HG02642 (cell line): Measurements from ENCODE around the gene MYOCD.

Experiments used
- ATAC-seq: cut with Tn5 transposase; IDR thresholded peaks from one replicate; pipeline ENCODE4 v1.9.1; 2021; ENCODE audit warnings: mild to moderate bottlenecking; ENCODE audit not compliant: unreplicated experiment, poor library complexity

Gene MYOCD

DNA sequence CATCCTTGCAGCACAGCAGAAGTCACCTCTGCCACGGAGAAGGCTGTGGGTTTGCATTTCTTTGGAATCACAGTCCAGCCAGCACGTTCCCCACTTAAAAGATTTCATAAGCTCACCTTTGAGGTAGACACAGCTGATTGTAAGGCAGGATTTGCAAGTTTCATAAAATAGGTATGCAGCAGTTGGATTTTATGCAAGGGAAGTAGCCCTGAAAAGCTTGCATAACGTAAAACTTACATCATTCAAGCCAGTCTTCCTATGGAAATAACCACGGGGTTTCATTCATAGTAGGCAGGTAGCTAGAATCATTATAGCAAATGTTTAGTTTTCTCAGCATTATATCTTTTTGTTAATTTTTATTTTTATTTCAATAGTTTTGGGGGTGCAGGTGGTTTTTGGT lies 73.8 kb downstream of the MYOCD start:
- no peak for ATAC-seq

DNA sequence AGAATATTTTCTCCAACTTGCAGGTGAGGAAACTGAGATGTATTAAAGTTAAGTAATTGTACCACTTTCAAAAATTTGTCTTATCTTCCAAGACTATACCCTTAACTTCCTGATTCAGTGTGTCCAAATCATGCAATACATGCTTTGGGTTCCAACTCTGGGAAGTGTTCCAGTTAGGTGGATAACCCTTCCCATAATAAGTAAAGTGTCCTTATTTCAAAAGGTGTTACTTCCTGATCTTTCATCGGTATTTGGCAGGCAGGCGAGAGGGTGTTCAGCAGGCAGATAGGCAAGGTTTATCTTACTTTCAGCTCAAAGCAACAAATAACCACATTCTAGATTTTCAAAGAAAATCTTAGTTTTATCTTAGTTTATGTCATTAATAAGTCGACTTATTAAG lies 77.4 kb downstream of the MYOCD start:
- ATAC-seq = no peak

DNA sequence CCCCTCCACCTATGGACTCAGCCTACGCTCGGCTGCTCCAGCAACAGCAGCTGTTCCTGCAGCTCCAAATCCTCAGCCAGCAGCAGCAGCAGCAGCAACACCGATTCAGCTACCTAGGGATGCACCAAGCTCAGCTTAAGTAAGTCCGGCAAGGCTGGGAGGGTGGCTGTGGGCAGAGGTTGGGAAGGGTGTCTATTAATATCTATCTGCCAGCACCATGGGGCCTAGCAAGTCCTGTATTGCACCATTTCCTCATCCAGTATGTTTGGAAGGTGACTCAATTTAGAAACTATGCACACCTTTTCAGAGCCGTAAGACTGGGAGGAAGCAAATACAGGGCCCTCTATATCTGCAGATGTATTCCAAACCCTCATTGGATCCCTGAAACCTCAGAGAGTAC lies 78.6 kb downstream of the MYOCD start:
- no peak for ATAC-seq

DNA sequence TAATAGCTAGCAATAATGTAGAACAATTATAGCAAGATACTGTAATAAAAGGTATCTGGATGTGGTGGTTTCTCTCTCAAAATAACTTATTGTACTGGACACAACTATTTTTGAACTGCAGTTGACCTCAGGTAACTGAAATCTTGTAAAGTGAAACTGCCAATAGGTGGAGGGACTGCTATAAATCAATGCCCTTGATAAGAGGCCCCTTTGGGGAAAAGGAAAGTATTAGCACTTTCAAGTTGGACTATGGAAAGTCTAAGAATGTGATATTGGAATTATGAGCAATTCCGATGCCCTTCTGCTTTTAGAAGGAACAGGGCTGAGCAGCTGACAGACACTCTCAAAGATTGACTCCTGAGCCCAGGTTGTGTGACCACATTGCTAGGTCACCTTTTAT lies 79.1 kb downstream of the MYOCD start:
- no peak for ATAC-seq

DNA sequence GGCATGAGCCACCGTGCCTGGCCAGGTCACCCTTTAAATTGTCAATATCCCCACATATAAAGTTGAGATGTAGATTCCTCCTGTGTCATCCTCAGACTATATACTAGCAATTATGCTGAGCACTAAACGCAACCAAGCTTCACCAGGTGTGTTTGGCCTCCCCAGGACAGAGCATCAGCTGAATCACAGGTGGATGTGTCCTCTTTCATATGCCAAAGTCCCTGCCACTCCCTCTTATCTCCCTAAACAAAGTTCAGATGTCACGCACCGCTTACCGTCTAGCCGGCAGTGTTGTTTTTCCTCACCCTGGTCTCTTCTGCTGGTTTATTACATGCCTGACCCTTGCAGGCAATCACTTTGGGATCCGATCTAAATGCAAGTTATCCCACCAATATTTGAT lies 79.8 kb downstream of the MYOCD start:
- ATAC-seq = no peak

DNA sequence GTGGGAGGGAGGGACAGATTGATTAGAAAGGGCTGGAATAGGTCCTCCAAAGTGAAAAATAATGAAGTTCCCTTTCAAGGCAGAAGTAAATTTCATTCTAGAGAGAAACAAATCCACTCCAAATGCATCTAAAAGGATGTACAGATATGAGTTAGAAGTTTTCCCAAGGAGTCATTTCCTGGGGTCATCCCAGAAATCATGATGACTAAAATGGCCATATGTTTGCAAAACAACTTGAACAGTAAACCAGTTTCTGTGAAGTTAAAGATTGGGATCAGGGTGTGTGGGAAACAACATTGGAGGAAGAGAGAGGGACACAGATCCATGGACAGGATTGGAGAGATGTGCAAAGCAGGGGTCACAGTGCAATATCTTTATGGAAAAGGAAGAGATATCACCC lies 91.1 kb downstream of the MYOCD start:
- ATAC-seq = no peak

DNA sequence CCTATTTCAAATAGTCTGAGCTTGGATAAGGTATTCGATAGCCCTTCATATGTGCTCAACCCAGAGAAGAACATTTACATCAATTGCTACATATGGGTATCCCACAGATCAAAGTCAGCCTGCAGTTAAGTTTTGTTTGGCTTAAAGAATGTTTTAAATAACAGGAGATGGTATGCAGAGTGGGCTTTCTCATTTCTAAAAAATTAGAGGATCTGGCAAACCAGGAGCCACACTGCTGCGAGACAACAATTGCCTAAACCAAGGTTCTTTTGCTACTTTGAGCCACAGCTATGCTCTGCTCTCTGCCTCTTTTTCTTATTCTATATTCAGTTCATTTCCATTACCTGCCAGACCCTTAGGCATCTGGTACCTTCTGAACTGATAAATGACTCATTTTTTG lies 93.4 kb downstream of the MYOCD start:
- ATAC-seq = no peak

DNA sequence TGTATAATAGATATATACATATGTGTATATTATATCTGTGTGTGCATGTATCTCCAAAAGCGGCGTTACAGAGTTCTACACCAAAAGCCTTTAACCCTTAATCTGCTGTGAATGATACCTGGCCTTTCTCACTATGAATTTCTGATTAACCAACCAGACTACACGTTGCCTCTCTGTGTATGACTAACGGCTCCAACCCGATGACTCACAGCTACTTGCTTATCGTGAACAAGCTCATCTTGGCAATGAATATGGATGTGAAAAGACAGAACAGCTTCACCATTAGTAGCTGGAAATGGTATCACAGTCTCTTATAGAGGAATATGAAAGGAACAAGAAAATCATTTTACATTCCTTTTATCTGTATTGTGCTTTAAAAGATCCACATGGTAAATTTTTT lies 99.9 kb downstream of the MYOCD start:
- no peak for ATAC-seq

DNA sequence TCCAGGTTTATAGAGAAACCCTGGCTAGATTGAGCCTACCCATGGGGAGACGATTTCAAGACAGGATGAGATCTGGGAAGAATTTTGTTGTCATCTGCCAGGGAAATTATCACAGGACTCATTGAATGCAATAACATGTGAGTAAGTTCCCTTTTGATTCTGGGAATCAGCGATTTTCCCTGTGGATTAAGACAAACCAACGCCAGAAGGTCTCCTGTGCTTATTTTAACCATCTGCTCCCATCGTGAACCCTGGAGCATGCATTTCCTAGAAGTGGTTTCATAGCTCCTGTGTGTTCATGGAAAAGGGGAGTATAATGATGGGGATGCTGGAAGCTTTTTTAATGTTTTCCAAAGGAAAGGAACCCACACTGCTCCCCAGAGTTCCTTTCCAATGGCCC lies 102.6 kb downstream of the MYOCD start:
- ATAC-seq = no peak

DNA sequence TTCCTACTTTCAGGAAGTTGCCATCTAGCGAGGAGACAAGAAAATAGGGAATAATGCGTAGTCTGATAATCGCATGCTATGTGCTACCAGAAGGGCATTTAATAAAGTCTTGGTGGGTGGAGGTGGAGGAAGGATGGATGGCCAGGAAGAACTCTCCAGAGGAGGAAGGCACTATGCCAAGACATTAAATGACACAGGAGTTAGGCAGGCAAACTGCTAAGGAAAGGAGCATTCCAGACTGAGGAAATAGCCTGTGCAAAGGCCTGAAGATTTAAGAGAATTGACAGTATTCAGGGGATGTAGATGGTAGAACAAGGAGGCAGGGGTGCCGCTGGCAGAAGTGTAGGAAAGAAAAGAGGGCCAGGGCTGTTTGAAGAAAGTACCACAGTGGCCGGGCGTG lies 104.3 kb downstream of the MYOCD start:
- no peak for ATAC-seq

DNA sequence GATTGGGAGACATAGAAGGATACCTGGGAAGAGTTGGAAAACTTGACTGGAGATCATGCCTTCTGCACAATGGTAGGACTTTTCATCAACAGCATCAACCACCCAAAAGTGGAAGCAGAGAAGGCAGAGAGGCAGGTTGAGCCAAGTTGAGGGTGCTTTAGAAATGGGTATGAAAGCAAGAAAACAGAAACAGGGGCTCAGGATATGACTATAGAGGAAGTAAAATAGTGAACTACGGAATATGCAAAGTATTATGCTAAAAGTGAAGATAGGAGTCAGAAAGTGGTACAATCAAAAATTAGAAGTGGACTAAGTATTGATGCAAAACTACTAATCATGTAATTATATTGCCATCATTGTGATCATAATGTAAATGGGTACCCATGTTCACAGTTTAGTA lies 107.5 kb downstream of the MYOCD start:
- ATAC-seq = no peak

DNA sequence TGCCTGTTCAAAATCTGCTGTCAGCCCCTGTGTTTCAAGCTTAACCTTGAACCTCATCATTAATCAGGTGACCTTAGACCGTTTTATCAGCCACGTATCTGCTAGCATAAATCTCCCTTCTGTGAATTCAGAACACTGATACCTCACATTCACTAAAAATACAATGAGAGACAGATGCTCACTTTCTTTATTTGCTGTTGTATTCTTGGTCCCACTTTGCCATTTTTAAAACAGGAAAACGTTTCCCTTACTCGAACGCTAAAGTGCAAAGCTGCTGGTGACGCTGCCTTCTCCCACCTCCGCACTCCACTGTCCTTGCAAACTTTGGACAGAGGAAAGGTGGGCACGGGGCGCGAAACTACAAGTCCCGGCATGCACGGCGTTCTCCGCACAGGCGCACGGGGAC lies 123.4 kb downstream of the MYOCD start:
- peak; percentile 95 for ATAC-seq

DNA sequence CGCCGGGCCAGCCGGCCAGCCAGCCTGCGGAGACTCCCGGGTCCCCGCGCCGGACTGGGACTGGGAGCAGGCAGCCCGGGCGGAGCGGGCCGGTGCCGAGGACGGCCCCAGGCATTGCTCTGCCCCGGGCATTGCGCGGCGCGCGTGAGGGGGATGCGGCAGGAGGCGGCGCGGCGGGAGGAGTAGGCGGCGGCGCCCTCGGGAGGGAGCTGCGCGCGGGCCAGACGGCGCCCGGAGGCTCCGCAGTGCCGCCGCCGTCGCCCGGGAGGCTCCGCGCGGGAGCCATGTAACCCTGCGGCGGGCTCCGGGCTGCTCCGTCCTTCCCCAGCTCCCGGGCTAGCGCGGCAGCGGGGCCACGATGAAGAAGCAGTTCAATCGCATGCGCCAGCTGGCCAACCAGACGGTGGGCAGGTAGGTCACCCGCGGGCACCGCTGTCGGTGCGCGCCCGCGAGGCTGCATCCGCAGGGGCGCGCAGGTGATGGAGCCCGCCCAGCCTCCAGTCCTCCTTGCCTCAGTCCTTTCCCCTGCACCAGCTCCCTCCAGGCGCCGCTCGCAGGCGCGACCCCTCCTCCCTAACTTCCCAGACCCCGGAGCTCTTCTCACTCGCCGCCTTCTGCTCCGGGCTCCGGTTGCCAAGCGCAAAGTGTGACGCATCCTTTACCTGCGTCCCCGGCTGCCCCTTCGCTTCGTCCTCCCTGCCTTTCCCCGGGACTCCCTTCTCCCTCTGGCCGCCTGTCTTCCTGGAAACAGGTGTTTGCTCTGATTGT lies 124.0 kb downstream of the MYOCD start, which contains the start of gene ARHGAP44:
ARHGAP44 (plus strand) TSS at position 18 of the 768 bp plus-strand sequence; CDS start at position 359, 341 bp downstream.
- ATAC-seq = peak; percentile 85

DNA sequence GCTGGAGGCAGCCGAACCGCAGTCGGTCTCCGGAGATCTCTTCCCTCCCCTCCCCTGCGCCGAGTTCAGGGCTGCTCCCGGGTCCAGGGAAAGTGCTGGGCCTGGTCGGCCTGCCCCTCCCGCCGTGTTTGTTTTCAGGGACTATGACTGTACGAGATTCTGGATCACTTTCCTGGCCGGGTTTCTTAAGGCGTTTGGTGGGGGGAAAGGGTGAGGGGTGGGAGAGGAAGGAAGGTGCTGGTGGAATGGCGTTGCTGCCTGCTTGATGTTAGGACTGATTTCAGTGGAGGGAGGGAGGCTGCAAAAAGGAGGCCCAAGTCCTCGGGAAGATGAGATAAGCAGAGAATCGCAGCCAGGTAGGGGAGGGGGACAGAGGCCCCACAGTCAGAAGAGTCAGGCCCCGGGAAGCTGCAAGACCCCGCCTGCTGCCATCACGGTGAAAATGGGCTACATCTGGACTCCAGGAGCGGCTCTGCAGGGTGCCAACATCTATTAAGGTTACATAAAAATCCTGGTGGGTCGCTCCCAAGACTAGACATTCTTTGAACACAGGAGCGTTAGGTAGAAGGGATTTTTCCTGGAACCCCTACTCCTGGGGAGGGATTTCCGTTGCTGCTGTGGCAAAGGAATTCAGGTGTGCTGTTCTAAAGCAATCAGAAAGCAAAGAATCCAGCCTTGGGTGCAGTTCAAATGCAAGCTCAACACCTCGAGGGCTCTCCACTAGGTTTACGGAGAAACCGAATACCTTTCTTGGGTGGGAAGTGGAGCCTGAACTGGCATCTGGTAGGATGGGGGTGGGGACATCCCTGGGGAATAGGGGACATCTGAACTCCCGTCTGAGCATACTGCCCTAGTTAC lies 124.8 kb downstream of the MYOCD start:
- no peak for ATAC-seq

DNA sequence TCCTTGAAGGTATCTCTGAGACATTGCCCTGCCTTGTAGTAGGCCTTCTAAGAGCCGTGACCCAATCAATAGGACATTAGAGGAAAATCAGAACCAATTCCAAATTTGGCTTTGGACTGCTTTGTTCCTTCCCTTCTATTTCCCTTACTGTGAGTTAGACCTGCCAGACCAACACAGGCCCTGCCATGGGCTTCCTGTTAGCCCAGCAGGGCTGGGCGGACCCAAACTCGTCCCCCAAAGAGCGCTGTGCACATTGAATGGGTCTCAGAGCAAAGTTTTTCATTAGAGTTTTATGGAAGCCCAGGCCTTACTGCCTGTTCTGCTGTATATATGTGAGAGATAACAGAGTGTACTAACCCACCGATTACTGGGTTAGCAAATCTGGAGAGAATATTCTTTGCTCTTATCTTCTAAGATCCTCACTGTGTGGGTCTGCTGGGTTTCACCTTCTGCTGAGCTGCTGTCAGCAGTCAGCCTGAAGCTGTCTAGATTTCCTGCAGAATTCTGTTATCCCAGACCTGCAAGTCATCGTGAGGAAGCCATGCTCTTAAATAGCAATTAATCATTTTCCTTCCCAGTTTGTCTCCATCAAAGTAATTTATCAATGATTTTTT lies 129.3 kb downstream of the MYOCD start:
- no peak for ATAC-seq

DNA sequence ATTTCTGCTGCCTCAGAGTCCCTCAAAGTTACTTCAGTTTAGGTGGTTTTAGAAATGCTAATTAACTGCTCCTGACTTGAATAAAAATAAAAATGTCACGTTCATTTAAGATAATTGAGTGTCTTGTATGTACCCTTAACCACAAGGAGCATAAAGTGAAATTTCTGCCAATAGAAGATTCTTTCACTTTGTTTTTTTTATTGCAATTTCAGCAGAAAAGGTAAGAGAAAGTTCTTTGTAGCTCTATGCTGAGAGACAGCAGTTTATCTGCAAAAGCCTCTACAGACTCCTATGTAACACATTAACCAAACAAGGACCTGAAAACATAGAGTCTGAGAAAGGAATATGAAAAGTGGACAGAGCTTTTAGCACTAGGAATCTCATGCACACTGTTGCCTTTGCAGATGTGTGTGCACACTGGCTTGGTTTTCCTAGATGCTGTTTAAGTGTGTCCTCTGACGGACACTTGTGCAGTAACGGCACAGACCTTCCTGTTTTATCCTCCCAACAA lies 135.2 kb downstream of the MYOCD start:
- ATAC-seq = no peak

DNA sequence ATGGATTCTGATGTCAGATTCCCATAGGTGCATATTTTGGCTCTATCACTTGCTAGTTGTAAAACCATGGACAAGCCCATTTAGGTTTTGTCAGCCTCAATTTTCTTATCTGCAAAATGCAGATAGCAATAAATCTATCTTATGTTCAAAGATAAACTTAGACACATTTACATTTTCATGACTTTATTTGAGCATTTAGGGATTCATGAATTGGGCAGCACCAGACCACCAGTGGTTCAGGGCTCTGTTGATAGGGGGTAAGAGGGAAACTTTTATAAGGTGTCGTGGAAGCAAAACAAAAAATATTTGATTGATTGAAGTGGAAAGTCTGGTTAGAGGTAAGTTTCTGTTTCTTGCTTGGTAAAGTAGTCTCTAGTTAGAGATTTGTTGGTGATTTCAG lies 140.9 kb downstream of the MYOCD start:
- ATAC-seq = no peak

DNA sequence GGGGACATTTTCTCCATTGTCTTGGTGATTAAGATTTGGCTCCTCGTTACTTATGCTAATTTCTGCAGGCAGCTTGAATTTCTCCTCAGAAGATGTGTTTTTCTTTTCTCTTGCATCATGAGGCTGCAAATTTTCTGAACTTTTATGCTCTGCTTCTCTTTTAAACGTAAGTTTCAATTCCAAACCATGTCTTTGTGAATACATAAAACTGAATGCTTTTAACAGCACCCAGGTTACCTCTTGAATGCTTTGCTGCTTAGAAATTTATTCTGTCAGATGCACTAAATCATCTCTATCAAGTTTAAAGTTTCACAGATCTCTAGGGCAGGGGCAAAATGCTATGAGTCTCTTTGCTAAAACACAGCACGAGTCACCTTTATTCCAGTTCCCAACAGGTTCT lies 143.0 kb downstream of the MYOCD start:
- ATAC-seq = no peak

DNA sequence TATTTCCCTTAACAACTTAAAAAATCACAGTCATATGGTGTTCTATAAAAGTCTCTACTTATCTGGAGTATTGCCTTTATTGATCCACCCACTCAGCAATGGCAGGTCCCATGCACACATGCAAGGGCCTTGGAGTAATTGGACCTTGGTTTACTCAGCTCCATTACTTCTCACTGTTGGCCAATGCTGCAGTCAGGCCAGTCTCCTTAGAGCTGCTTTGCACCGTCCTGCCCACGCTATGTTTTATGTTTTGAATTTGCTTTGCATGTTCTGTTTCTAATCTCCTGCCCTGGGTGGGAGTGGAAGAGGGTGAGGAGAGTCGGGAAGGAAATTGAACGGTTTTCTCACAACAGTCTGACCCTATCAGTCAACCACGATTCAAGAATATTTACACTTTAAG lies 147.2 kb downstream of the MYOCD start:
- no peak for ATAC-seq

DNA sequence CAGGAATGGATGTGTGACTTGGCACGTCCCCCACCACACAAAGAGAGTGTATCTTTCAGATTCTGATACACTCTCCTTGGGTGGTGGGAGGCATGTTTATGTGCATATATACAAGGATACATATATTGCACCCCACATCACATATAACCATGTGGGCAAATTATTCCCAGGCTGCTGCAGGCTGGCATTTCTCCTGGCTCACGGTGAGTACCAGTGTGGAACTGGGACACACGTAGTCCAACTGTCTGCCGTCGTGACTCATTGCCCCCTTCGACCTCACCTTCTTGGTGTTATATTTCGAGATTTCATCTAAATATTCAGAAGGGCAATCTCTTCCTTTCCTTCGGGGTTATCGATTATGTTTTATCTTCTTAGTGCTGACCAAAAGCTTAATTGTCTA lies 148.0 kb downstream of the MYOCD start:
- ATAC-seq = no peak

DNA sequence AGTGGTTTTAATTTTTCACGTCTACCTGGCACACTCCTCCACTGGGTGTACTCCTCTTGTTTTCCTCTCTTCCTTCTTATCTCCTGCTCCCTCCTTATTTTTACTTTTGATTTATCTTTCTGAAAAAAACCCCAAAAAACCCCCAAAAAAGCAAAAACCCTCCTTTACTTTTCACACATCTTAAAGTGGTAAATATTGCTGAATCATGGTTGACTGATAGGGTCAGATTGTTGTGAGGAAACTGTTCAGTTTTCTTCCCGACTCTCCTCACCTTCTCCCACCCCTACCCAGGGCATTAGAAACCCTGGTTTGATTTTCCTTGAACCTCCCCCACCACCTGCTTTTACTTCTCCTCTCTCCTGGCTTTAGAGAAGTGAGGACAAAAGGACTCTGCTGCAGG lies 149.0 kb downstream of the MYOCD start:
- ATAC-seq = no peak
